Activated B cell treated with CpG ODN at 0.5 μM for 24 hours (primary cell): ENCODE measurements around the gene FAM53C. TPM values are rescaled to one million over a fixed set of nuclear protein-coding genes. Genes with fewer than 3 reads are reported as not detected.
"Not testable (repeated sequence)": the region's sequence is repeated elsewhere in the genome, so short reads cannot be mapped to it uniquely, and the experiment has no call there.

Experiments
- ATAC-seq: fragments of 200-7000 bp; cut with Tn5 transposase; one replicate; pipeline ENCODE4 v1.10.0; 2021; ENCODE audit warnings: low read depth, mild to moderate bottlenecking, moderate library complexity
- CTCF ChIA-PET: fragments of 350-600 bp; sonication (Branson Sonifier 250); formaldehyde crosslinking; loops from one replicate; lab custom pipeline; 2021; ENCODE audit warnings: antibody characterized with exemption; lab: Charles Lee
- POLR2A ChIA-PET: fragments of 350-600 bp; sonication (Branson Sonifier 250); formaldehyde crosslinking; loops from one replicate; lab custom pipeline; 2021; ENCODE audit warnings: antibody characterized with exemption; lab: Charles Lee
- DNase-seq: peaks from one replicate; pipeline ENCODE4 v3.0.0; 2022
- H3K27ac Mint-ChIP-seq: one replicate; pipeline ENCODE4 v1.8.0; 2020; ENCODE audit warnings: mixed read lengths
- H3K27me3 Mint-ChIP-seq: one replicate; pipeline ENCODE4 v1.8.0; 2021; ENCODE audit warnings: mixed read lengths
- H3K36me3 Mint-ChIP-seq: one replicate; pipeline ENCODE4 v1.8.0; 2021; ENCODE audit warnings: low read depth, mixed read lengths
- H3K4me1 Mint-ChIP-seq: one replicate; pipeline ENCODE4 v1.8.0; 2021; ENCODE audit warnings: mixed read lengths
- H3K4me3 Mint-ChIP-seq: one replicate; pipeline ENCODE4 v1.8.0; 2020; ENCODE audit warnings: mild to moderate bottlenecking, mixed read lengths
- H3K9me3 Mint-ChIP-seq: one replicate; pipeline ENCODE4 v1.8.0; 2020; ENCODE audit warnings: mixed read lengths
- CTCF ChIP-seq: fragments of 200-600 bp; IDR thresholded peaks from one replicate; pipeline ENCODE4 v1.8.0; 2022; ENCODE audit warnings: antibody characterized with exemption, mild to moderate bottlenecking
- intact Hi-C: fragments of 100-400 bp; cut with micrococcal nuclease; formaldehyde crosslinking; loops from one replicate; pipeline ENCODE4 v1.15.1; 2024
- total RNA-seq: library from RNA; stranded (reverse); gene quantifications from 2 replicates; pipeline ENCODE4 v1.2.3, GENCODE V29; 2022

Gene FAM53C
- total RNA-seq, 1 donor from 2014 or later, result 24.9 TPM

GRCh38 chr5:138382347-138382746 is 44.3 kb downstream of the FAM53C start:
- no peaks in the 10 kb centered on the region for H3K9me3 Mint-ChIP-seq
- no peaks in the 10 kb centered on the region for H3K27me3 Mint-ChIP-seq
- intact Hi-C loops, result no loop called here
- ChIA-PET POLR2A (interaction anchor here (0.6 kb wide), 1 partner anchor 208 kb away, joined by 5 read pairs; no protein-coding TSS in a partner anchor), CTCF (interaction anchor here (1.4 kb wide), 1 partner anchor 30 kb away, joined by 3 read pairs; no protein-coding TSS in a partner anchor)
- H3K36me3 Mint-ChIP-seq, result peaks cover 84% of the 10 kb centered on the region
- H3K4me1 Mint-ChIP-seq, result no peaks in the 10 kb centered on the region
- H3K27ac Mint-ChIP-seq, result no peak overlapping the region
- no peak overlapping the region for H3K4me3 Mint-ChIP-seq
- no peak for DNase-seq
- ATAC-seq, result no peak
- TF ChIP-seq CTCF, result no peak

- Mint-ChIP-seq H3K9me3 (no peaks in the 10 kb centered on the region), H3K36me3 (peaks cover 73% of the 10 kb centered on the region), H3K27me3 (no peaks in the 10 kb centered on the region), H3K4me1 (no peaks in the 10 kb centered on the region), H3K4me3 (no peak overlapping the region), H3K27ac (no peak overlapping the region)
- intact Hi-C loops, result no loop called here
- ChIA-PET CTCF (interaction anchor here (1.1 kb wide), 1 partner anchor 33 kb away, joined by 3 read pairs; the partner anchor contains the start of gene KDM3B), POLR2A (no interaction called here)
- ATAC-seq (no peak), DNase-seq (no peak)
- no peak for TF ChIP-seq CTCF
Observed at GRCh38 chr5:138385660-138386059, 47.6 kb downstream of the FAM53C start.

- Mint-ChIP-seq H3K4me1 (no peaks in the 10 kb centered on the region), H3K4me3 (no peak overlapping the region), H3K36me3 (peaks cover 73% of the 10 kb centered on the region), H3K27ac (no peak overlapping the region), H3K9me3 (no peaks in the 10 kb centered on the region), H3K27me3 (no peaks in the 10 kb centered on the region)
- intact Hi-C loops, result no loop called here
- no peak for DNase-seq
- no peak for TF ChIP-seq CTCF
- ATAC-seq, result no peak
- ChIA-PET CTCF (interaction anchor here (1.1 kb wide), 1 partner anchor 34 kb away, joined by 3 read pairs; the partner anchor contains the start of gene KDM3B), POLR2A (no interaction called here)
Observed at GRCh38 chr5:138386290-138386689, 48.2 kb downstream of the FAM53C start.

GRCh38 chr5:138389332-138389731 is 51.3 kb downstream of the FAM53C start:
- ATAC-seq, result no peak

GRCh38 chr5:138389911-138390310 is 51.8 kb downstream of the FAM53C start:
- intact Hi-C loops, ATAC-seq, H3K27ac Mint-ChIP-seq, H3K27me3 Mint-ChIP-seq, H3K9me3 Mint-ChIP-seq, CTCF ChIA-PET, H3K4me1 Mint-ChIP-seq, POLR2A ChIA-PET, H3K4me3 Mint-ChIP-seq, DNase-seq: not testable (repeated sequence)
- peaks cover 81% of the 10 kb centered on the region for H3K36me3 Mint-ChIP-seq

More at GRCh38 chr5:138389332-138389731, 51.3 kb downstream of the FAM53C start:
- Mint-ChIP-seq H3K36me3 (peaks cover 78% of the 10 kb centered on the region), H3K9me3 (no peaks in the 10 kb centered on the region), H3K4me1 (no peaks in the 10 kb centered on the region), H3K27me3 (no peaks in the 10 kb centered on the region), H3K4me3 (no peak overlapping the region), H3K27ac (no peak overlapping the region)
- POLR2A ChIA-PET, result no interaction called here
- TF ChIP-seq CTCF, result no peak
- intact Hi-C loops, result no loop called here
- CTCF ChIA-PET, result no interaction called here
- DNase-seq, result no peak
